Loucy (cell line): ENCODE data around the gene PHAX.

Source experiments
- H2AFZ ChIP-seq: fragments of 200-600 bp; sonication (generic); 2 replicates; pipeline ENCODE4 v1.6.0; 2016; ENCODE audit warnings: antibody characterized with exemption, mild to moderate bottlenecking, low read length, moderate library complexity
- H3F3A ChIP-seq: fragments of 200-600 bp; 2 replicates; pipeline ENCODE4 v1.6.0; 2016; ENCODE audit warnings: antibody characterized with exemption, low read depth, mild to moderate bottlenecking
- H3K27me3 ChIP-seq: fragments of 200-600 bp; sonication (generic); 2 replicates; pipeline ENCODE4 v1.6.1; 2014; ENCODE audit warnings: low read length, mild to moderate bottlenecking; ENCODE audit not compliant: insufficient read depth, poor library complexity, severe bottlenecking
- H3K36me3 ChIP-seq: fragments of 200-600 bp; sonication (generic); 2 replicates; pipeline ENCODE4 v1.6.1; 2016; ENCODE audit warnings: low read length; ENCODE audit not compliant: insufficient read depth
- H3K4me1 ChIP-seq: fragments of 200-600 bp; sonication (generic); 2 replicates; pipeline ENCODE4 v1.5.1; 2014; ENCODE audit warnings: low read length, mild to moderate bottlenecking; ENCODE audit not compliant: insufficient read depth, poor library complexity, severe bottlenecking
- H3K4me2 ChIP-seq: fragments of 200-600 bp; sonication (generic); 2 replicates; pipeline ENCODE4 v1.6.0; 2014; ENCODE audit warnings: antibody characterized with exemption, low read length, low read depth, mild to moderate bottlenecking; ENCODE audit not compliant: poor library complexity, severe bottlenecking
- H3K4me3 ChIP-seq: fragments of 200-600 bp; sonication (generic); 2 replicates; pipeline ENCODE4 v1.5.1; 2014; ENCODE audit warnings: low read length, mild to moderate bottlenecking, mixed read lengths; ENCODE audit not compliant: poor library complexity, severe bottlenecking
- H3K79me2 ChIP-seq: fragments of 200-600 bp; sonication (generic); 2 replicates; pipeline ENCODE4 v1.6.1; 2014; ENCODE audit warnings: low read length; ENCODE audit not compliant: insufficient read depth
- H3K9ac ChIP-seq: fragments of 200-600 bp; sonication (generic); 2 replicates; pipeline ENCODE4 v1.6.0; 2014; ENCODE audit warnings: mild to moderate bottlenecking, low read depth, low read length, moderate library complexity; ENCODE audit not compliant: poor library complexity, severe bottlenecking
- H3K9me2 ChIP-seq: fragments of 200-600 bp; sonication (generic); replicated peaks from 2 replicates; pipeline ENCODE4 v1.6.1; 2016; ENCODE audit warnings: low read depth, low read length, mixed read lengths
- H3K9me3 ChIP-seq: fragments of 200-600 bp; sonication (generic); 2 replicates; pipeline ENCODE4 v1.6.1; 2014; ENCODE audit warnings: mild to moderate bottlenecking, antibody characterized with exemption, low read length, low read depth; ENCODE audit not compliant: insufficient read depth
- H4K20me1 ChIP-seq: fragments of 200-600 bp; sonication (generic); 2 replicates; pipeline ENCODE4 v1.6.0; 2014; ENCODE audit warnings: antibody characterized with exemption, low read length, mild to moderate bottlenecking; ENCODE audit not compliant: insufficient read depth, poor library complexity, severe bottlenecking
- EZH2phosphoT487 ChIP-seq: fragments of 200-600 bp; IDR thresholded peaks from 2 replicates; pipeline ENCODE4 v1.6.1; 2018; ENCODE audit warnings: antibody characterized with exemption, mild to moderate bottlenecking, moderate library complexity, borderline replicate concordance
- TF ChIP-seq, protein P1 (sequence below): fragments of 200-600 bp; sonication (generic); conservative IDR thresholded peaks from 2 replicates; pipeline ENCODE4 v1.5.1; 2014; ENCODE audit warnings: mild to moderate bottlenecking, antibody characterized with exemption, low read length

The PHAX gene

GRCh38 chr5:126650463-126650862, 49.7 kb downstream of the PHAX start:
- no peaks in the 10 kb centered on the region for H3K9me2 ChIP-seq
- H4K20me1 ChIP-seq, result no peaks in the 10 kb centered on the region
- H3K27me3 ChIP-seq, result no peaks in the 10 kb centered on the region
- H3K4me2 ChIP-seq, result no peak overlapping the region
- TF ChIP-seq, protein P1, sequence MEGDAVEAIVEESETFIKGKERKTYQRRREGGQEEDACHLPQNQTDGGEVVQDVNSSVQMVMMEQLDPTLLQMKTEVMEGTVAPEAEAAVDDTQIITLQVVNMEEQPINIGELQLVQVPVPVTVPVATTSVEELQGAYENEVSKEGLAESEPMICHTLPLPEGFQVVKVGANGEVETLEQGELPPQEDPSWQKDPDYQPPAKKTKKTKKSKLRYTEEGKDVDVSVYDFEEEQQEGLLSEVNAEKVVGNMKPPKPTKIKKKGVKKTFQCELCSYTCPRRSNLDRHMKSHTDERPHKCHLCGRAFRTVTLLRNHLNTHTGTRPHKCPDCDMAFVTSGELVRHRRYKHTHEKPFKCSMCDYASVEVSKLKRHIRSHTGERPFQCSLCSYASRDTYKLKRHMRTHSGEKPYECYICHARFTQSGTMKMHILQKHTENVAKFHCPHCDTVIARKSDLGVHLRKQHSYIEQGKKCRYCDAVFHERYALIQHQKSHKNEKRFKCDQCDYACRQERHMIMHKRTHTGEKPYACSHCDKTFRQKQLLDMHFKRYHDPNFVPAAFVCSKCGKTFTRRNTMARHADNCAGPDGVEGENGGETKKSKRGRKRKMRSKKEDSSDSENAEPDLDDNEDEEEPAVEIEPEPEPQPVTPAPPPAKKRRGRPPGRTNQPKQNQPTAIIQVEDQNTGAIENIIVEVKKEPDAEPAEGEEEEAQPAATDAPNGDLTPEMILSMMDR, result no peak
- no peak for TF ChIP-seq EZH2phosphoT487
- H3K4me1 ChIP-seq, result no peaks in the 10 kb centered on the region
- no peak overlapping the region for H3K9ac ChIP-seq
- no peak overlapping the region for H3K4me3 ChIP-seq
- no peaks in the 10 kb centered on the region for H3K36me3 ChIP-seq
- H3K79me2 ChIP-seq, result no peaks in the 10 kb centered on the region
- no peak overlapping the region for H2AFZ ChIP-seq
- H3K9me3 ChIP-seq, result no peaks in the 10 kb centered on the region
- no peaks in the 10 kb centered on the region for H3F3A ChIP-seq

DNA sequence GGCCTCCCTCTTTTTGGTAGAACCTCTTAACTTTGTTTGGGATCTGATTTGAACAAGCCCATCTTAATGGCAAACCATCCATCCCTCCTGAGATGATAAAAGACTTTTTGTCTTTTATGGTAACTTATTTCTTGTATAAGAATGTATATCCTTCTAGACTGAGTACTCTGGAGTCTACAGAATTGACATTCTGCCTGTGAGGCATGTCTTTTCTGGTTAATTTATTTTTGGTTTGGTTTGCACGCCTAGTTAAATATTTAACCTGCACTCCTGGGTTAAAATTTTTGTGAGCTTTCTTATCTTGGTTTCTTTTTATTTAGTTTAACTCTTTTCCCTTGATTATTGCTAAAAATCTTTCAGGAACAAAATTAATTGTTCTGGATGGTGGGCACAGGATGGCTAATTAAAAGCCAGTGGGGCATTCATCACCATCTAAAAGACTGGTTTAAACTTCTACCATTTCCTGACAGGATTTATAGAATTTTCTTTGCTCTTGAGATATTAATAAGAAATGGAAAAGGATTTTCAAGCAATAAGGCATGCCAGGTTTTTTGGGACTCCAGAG, 50.3 kb downstream of the PHAX start:
- H3K9ac ChIP-seq, result no peak overlapping the region
- H3K4me2 ChIP-seq, result no peak overlapping the region
- H3K79me2 ChIP-seq, result no peaks in the 10 kb centered on the region
- no peak overlapping the region for H2AFZ ChIP-seq
- H3K4me1 ChIP-seq, result no peaks in the 10 kb centered on the region
- H3K9me2 ChIP-seq, result no peaks in the 10 kb centered on the region
- no peaks in the 10 kb centered on the region for H3K36me3 ChIP-seq
- TF ChIP-seq, protein P1, result no peak
- no peak for TF ChIP-seq EZH2phosphoT487
- no peak overlapping the region for H3K4me3 ChIP-seq
- no peaks in the 10 kb centered on the region for H3K27me3 ChIP-seq
- no peaks in the 10 kb centered on the region for H3F3A ChIP-seq
- H3K9me3 ChIP-seq, result no peaks in the 10 kb centered on the region
- no peaks in the 10 kb centered on the region for H4K20me1 ChIP-seq

- TF ChIP-seq, protein P1, result peak; percentile 72
- TF ChIP-seq EZH2phosphoT487, result no peak
- Histone ChIP-seq H4K20me1 (no peaks in the 10 kb centered on the region), H3K4me2 (no peak overlapping the region), H3K4me3 (no peak overlapping the region), H3K36me3 (no peaks in the 10 kb centered on the region), H3K4me1 (no peaks in the 10 kb centered on the region), H3K27me3 (no peaks in the 10 kb centered on the region), H3K9me2 (no peaks in the 10 kb centered on the region), H2AFZ (no peak overlapping the region), H3K9ac (no peak overlapping the region), H3K9me3 (no peaks in the 10 kb centered on the region), H3K79me2 (no peaks in the 10 kb centered on the region), H3F3A (no peaks in the 10 kb centered on the region)
Observed at GRCh38 chr5:126656401-126657007, 55.8 kb downstream of the PHAX start.
